HFFc6 (cell line): Measurements from ENCODE around the gene NCKAP5. TPM values are rescaled to one million over a fixed set of nuclear protein-coding genes. Genes with fewer than 3 reads are reported as not detected.

Experiments used
- DNase-seq: peaks from one replicate; pipeline ENCODE4 v3.0.0-alpha.2; 2018
- H3K27ac Mint-ChIP-seq: 2 replicates; pipeline ENCODE4 v1.8.0; 2020; ENCODE audit warnings: mild to moderate bottlenecking, mixed read lengths
- H3K27me3 Mint-ChIP-seq: 2 replicates; pipeline ENCODE4 v1.8.0; 2021; ENCODE audit warnings: mild to moderate bottlenecking, moderate library complexity, mixed read lengths; ENCODE audit not compliant: insufficient read depth
- H3K36me3 Mint-ChIP-seq: 2 replicates; pipeline ENCODE4 v1.8.0; 2021; ENCODE audit warnings: low read depth, mixed read lengths
- H3K4me1 Mint-ChIP-seq: 2 replicates; pipeline ENCODE4 v1.8.0; 2020; ENCODE audit warnings: low read depth, mixed read lengths
- H3K4me3 Mint-ChIP-seq: 2 replicates; pipeline ENCODE4 v1.8.0; 2020; ENCODE audit warnings: mild to moderate bottlenecking, moderate library complexity, mixed read lengths
- H3K9me3 Mint-ChIP-seq: 2 replicates; pipeline ENCODE4 v1.8.0; 2020; ENCODE audit warnings: mild to moderate bottlenecking, mixed read lengths
- CTCF ChIP-seq: fragments of 200-600 bp; sonication (generic); IDR thresholded peaks from 2 replicates; pipeline ENCODE4 v1.5.0; 2021; ENCODE audit warnings: antibody characterized with exemption, mild to moderate bottlenecking
- total RNA-seq, 6 experiments: library from RNA; stranded (reverse); fragmentation: NEBNext Ultra II Directional; extraction: Animal tissue kit (Norgen Biotek cat#: 25700); gene quantifications; 2 replicates in 1 of 6; 3 replicates in 5 of 6; pipeline ENCODE4 v1.2.3, GENCODE V29; 2021

Gene NCKAP5
- total RNA-seq, 6 experiments from 2014 or later: 0.31 to 4.0 (median 3.1) TPM

- peaks cover 8% of the 10 kb centered on the region; the same call in 1 of the 2 replicates for H3K27me3 Mint-ChIP-seq
- DNase-seq: no peak
- H3K9me3 Mint-ChIP-seq: no peaks in the 10 kb centered on the region
- H3K4me1 Mint-ChIP-seq: peaks cover 29% of the 10 kb centered on the region
- peak within 1 kb of the TSS; percentile 87 for H3K4me3 Mint-ChIP-seq
- no peaks in the 10 kb centered on the region for H3K36me3 Mint-ChIP-seq
- TF ChIP-seq CTCF: no peak
- H3K27ac Mint-ChIP-seq: peak within 1 kb of the TSS; percentile 52; the same call in 1 of the 2 replicates
These were observed 898.3 kb downstream of the NCKAP5 start, which contains the start of gene LYPD1 for GRCh38 chr2:132669908-132670495. LYPD1 (minus strand) TSS chr2:132670205; CDS start chr2:132669932, 273 bp downstream.

- TF ChIP-seq CTCF: peak; percentile 32
- Mint-ChIP-seq H3K27ac (no peak overlapping the region), H3K4me1 (peaks cover 33% of the 10 kb centered on the region), H3K27me3 (peaks cover 8% of the 10 kb centered on the region; the same call in 1 of the 2 replicates), H3K9me3 (no peaks in the 10 kb centered on the region), H3K36me3 (no peaks in the 10 kb centered on the region), H3K4me3 (peak overlapping the region; percentile 87)
- DNase-seq: no peak
These were observed 899.0 kb downstream of the NCKAP5 start for GRCh38 chr2:132668987-132669907.

GRCh38 chr2:132668189-132668823, 900.0 kb downstream of the NCKAP5 start:
- Mint-ChIP-seq H3K9me3 (no peaks in the 10 kb centered on the region), H3K27me3 (peaks cover 8% of the 10 kb centered on the region; the same call in 1 of the 2 replicates), H3K27ac (no peak overlapping the region), H3K4me1 (peaks cover 42% of the 10 kb centered on the region), H3K36me3 (no peaks in the 10 kb centered on the region), H3K4me3 (peak overlapping the region; percentile 66)
- DNase-seq: no peak
- TF ChIP-seq CTCF: peak; percentile 35; the same call in 1 of the 2 replicates

- no peak for TF ChIP-seq CTCF
- H3K9me3 Mint-ChIP-seq: no peaks in the 10 kb centered on the region
- H3K4me3 Mint-ChIP-seq: no peak overlapping the region
- peaks cover 8% of the 10 kb centered on the region; the same call in 1 of the 2 replicates for H3K27me3 Mint-ChIP-seq
- H3K4me1 Mint-ChIP-seq: peaks cover 48% of the 10 kb centered on the region
- no peak for DNase-seq
- no peaks in the 10 kb centered on the region for H3K36me3 Mint-ChIP-seq
- no peak overlapping the region for H3K27ac Mint-ChIP-seq
These were observed 900.6 kb downstream of the NCKAP5 start for GRCh38 chr2:132667706-132668105.

GRCh38 chr2:132665401-132666140, 902.7 kb downstream of the NCKAP5 start:
- Mint-ChIP-seq H3K27ac (no peak overlapping the region), H3K9me3 (no peaks in the 10 kb centered on the region), H3K4me1 (peaks cover 36% of the 10 kb centered on the region), H3K4me3 (no peak overlapping the region), H3K36me3 (no peaks in the 10 kb centered on the region; the same call in 1 of the 2 replicates), H3K27me3 (peaks cover 6% of the 10 kb centered on the region; the same call in 1 of the 2 replicates)
- DNase-seq: no peak
- TF ChIP-seq CTCF: no peak
